DMS153 treated with DMSO at 0.1 percent for 48 hours (cell line): ENCODE measurements around the gene RASSF3.
A peak's percentile ranks its signal among the peaks of the same experiment; 100 is the strongest.

ENCODE experiments used
- DNase-seq: peaks from one replicate; lab custom pipeline; 2025; ENCODE audit not compliant: unreplicated experiment; lab: John Stamatoyannopoulos, UW

The RASSF3 gene

GRCh38 chr12:64669270-64669842 lies 59.1 kb downstream of the RASSF3 start:
- no peak for DNase-seq

DNA sequence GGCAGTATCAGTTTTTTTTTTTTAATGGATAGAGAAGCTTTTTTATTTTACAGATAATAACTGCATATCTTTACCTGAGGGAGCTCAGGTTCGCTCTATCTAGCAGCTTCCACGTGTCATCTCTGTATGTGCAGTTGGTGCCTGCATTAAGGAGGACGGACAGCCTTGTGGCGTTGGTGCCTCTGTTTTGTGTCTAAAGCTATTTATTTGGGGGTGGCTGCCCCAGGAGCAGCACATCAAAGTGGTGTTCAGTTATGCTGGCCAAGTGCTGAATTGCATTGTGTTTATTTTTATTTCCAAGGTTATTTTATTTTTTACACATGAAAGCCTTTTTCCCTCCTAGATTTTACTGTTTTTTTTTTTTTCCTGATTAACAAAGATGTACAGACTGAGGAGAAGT lies 59.7 kb downstream of the RASSF3 start:
- DNase-seq, result no peak

DNA sequence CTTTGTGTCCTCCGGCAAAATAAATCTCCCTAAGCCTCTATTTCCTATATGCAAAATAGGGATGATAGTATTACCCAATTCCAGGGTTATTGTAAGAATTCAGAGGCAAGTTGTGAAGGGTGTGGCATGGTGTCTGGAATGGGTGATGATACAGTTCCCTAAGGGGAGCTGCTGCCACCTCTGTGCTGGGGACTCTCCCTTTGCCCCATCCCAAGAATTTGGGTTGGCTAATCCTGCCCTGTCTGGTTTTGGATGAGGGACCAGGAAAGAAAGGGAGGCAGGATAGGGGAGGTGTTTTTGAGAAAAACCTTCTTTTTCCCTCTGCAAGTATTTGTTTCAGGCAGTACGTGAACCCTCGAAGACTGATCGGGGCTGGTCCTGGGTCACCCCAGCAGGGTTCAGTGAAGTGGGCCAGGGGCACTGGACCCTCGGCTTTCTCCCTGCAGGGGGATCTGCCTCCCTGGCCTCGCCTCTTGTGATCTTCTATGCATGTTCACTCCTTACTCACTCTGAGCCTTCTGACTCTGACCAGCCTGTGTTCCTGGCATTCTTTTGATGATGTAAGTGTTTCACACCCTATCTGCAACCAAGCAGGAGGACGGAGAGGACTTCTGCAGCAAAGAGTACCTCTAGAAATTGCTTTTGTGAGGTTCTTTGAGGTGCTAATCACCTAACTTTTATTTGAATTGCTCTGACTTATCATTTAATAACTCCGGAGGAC lies 60.8 kb downstream of the RASSF3 start:
- no peak for DNase-seq

DNA sequence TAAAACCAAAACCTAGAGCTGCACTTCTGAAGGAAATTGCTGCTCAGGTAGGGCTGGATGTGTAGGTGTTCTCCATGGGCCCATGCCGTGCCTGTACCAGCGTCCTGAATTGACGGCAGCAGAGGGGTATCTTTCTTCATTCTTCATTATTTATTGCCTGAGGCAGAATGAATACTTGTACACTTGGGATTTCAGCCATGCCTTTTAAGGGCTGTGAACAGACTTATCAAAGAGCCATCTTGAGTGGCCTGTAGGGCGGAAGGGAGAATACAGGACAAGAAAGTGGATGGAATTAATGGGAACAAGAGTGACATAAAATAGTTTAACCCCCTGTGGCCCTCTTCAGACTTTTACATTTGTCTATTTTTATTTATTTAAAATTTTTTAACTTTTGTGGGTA lies 61.4 kb downstream of the RASSF3 start:
- no peak for DNase-seq

GRCh38 chr12:64672925-64673409 lies 62.7 kb downstream of the RASSF3 start:
- peak; percentile 86 for DNase-seq

- no peak for DNase-seq
Observed at GRCh38 chr12:64673490-64674169, 63.3 kb downstream of the RASSF3 start.

DNA sequence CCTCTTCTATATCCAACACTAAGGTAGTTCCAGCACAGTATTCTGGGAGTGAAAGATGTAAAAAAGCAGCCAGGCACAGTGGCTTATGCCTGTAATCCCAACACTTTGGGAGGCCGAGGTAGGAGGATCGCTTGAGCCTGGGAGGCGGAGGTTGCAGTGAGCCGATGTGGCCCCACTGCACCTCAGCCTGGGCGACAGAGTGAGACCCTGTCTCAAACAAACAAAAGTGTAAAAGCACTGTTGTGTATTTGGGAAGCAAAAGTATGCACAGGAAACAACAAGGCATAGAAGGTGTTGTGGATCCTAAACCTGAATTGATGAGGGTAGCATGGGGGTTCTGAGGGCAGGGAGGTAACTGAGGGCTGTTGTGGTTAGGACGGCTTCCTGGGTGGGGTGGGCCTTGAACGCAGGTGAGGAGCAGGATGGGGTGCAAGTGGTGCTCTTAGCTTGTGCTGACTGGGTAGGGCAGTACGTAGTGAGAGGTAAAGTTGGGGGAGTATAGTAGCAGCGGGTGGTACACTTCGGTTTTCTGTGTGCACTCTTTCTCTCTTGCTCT lies 64.2 kb downstream of the RASSF3 start:
- no peak for DNase-seq

GRCh38 chr12:64675795-64676194 lies 65.5 kb downstream of the RASSF3 start:
- no peak for DNase-seq

DNA sequence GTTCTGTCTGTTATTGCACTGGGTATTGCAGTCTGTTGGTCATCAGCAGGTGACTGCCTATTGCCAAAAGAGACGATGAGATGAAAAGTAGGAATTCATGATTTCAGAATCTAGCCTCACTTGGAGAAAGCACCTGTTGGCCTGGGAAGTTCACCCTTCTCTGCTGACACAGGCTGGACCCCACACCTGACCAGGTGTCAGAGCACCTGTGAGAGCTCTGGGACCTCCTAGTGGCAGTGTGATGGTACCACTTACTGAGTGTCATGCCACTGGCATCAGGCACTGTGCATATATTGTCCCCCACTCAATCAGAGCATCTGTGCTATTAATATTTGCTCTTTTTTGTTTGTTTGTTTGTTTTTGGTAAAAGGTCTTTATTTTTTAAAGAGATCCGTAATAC lies 68.0 kb downstream of the RASSF3 start:
- DNase-seq, result no peak

GRCh38 chr12:64678835-64679234 lies 68.5 kb downstream of the RASSF3 start:
- no peak for DNase-seq

DNA sequence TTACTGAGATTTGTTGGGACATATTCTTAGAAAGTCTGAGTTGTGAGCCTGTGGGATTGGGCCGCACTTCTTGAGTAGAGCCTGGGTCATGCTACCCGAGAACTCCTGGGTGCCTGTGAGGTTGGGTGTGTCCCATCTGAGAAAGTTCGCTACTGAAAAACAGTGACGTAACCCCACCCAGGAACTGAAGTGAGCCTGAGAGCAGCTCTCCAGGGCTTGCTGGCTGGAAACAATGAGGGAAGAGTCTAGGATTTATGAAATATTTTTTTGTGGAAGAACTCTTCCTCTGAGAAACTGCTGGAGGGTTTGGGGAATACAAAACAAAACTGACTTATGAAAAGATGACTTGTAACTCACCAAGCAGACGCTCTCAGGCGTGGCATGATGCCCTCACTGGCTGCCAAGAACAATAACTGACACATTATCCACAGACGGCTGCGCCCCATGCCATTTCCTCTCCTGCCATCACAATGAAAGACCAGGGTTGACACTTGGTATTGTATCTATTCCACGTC lies 69.2 kb downstream of the RASSF3 start:
- DNase-seq, result peak; percentile 85

GRCh38 chr12:64680235-64680634 lies 69.9 kb downstream of the RASSF3 start:
- DNase-seq, result no peak

DNA sequence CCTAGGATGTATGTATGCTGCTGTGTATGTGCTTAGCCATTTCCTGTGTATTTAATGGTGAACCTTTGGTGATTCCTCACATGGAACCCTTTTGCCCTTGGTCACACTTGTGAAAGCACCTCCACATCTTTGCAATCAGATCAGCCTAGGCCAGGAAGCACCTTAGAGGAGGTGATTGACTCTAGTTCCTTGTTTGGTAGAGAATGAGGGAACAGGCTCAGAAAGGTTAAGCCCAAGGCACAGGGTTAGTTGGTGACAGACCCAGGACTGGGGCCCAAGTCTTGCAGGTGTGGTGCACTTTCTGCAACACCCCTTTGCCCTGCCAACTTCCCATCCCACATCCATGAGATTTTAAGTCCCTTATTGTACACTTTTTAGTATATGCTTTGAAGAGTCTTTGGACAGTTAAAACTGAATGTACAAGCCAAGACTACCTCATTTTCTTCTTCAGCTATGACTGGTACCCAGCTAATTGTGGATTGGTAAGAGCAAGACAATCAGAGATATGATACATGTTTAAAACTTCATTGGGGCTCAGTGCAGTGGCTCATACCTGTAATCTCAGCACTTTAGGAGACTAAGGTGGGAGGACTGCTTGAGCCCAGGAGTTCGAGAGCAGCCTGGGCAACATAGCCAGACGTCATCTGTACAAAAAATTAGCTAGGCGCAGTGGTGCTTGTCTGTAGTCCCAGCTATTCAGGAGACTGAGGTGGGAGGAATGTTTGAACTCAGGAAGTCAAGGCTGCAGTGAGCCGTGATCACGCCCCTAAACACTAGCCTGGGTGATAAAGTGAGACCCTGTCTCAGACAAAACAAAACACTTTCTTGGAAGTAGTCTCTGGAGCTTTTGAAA lies 71.1 kb downstream of the RASSF3 start:
- no peak for DNase-seq

GRCh38 chr12:64682572-64683277 lies 72.4 kb downstream of the RASSF3 start:
- no peak for DNase-seq

GRCh38 chr12:64683816-64684543 lies 73.7 kb downstream of the RASSF3 start:
- DNase-seq, result no peak

GRCh38 chr12:64685050-64685449 lies 74.8 kb downstream of the RASSF3 start:
- DNase-seq, result no peak

GRCh38 chr12:64685605-64686004 lies 75.3 kb downstream of the RASSF3 start:
- no peak for DNase-seq

- DNase-seq, result no peak
Observed at GRCh38 chr12:64687816-64688215, 77.5 kb downstream of the RASSF3 start.

DNA sequence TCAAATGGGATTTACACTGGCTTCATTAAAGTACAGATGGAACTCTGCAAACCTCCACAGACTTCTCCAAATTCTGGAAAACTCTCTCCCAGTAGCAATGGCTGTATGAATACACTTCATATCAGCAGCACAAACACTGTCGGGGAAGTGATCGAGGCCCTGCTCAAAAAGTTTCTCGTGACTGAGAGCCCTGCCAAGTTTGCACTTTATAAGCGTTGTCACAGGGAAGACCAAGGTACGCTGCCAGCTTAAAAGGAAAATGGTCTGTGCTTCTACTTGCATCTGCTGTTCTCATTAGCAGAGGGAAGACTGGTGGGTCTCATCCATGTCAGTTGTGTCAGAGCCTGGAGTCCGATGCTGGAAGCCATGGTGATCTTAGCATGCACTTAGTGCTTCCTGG lies 77.9 kb downstream of the RASSF3 start:
- DNase-seq, result no peak

DNA sequence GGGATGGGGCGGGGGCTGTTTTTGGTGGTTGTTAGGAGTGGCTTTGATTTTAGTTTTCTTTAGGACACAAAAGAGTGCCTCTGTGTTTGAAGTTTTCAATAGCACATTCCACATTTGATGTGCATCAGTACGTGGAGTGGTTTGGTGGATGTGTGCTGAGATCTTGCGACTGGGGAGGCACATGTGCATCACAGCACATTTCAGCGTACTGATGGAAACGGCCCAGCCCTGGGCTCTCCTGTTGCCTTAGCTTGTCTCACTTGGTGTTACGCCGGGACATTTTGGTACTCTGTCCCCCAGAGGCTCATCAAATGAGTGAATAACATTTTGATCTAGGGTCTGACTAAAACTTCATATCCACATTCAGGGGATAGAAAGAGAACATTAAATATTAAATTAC lies 78.4 kb downstream of the RASSF3 start:
- no peak for DNase-seq
